Measurements from ENCODE around the gene DCDC2.
"Not testable (repeated sequence)": the region's sequence is repeated elsewhere in the genome, so short reads cannot be mapped to it uniquely, and the experiment has no call there.

Gene DCDC2

GRCh38 chr6:24148684-24149083 lies 209.2 kb downstream of the DCDC2 start:
- no peak for TF ChIP-seq CTCF (IDR thresholded peaks at IDR 0.05; ENCODE audit: control insufficient read depth, extremely low read depth, insufficient read depth)
- no peak for DNase-seq (ENCODE audit: low read depth)
- no peak overlapping the region for H3K4me3 ChIP-seq (ENCODE audit: low read depth, low read length)

DNA sequence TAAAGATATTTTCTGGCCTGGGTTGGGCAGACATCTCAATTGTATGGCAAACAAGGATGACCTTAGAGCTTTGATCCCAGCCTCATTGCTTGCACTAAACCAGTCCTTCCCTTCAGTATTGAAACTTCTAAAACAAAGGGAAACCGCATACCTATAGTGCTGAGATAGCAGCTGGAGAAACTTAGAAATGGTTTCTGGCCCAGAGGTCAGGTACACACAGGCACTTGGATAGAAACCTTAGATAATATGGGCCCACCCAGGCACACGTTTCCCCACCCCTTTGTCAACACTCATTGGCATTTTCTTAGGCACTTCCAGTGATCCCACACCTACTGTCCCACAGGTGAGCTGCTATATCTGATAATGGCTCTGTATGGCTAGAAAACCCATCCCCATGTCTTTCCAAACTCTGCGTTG lies 209.7 kb downstream of the DCDC2 start:
- no peak for TF ChIP-seq CTCF (IDR thresholded peaks at IDR 0.05; ENCODE audit: control insufficient read depth, extremely low read depth, insufficient read depth)
- H3K4me3 ChIP-seq (ENCODE audit: low read depth, low read length): no peak overlapping the region
- DNase-seq (ENCODE audit: low read depth): no peak

DNA sequence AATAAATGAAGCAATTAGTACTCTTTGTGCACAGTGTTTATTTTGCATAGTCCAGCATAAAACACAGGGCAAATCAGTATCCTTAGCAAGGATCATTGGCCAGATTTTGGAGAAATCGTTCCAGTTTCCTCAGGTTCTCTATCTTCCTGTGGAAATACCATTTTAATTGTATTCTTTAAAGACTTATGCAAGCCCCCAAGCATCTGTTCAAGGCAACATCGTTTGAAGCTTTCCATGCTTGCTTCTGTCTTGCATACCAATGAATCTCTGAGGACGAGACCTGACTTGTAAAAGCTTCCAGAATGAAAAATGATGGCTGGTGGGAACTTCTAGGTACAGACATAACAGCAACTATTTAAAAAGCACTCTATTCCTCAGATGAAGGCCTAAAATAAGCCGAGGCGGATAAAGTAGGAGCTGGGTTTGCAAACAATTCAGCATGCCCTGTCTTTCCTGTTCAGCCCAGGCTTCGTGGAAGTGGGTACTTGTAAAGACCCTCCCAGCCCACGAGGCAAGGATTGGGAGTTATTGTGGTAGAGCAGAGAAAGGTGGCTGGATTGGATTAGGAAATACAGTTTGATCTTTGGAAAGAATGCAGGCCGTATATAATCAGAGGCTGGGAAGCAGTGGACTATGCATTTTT lies 210.2 kb downstream of the DCDC2 start:
- TF ChIP-seq CTCF (IDR thresholded peaks at IDR 0.05; ENCODE audit: control insufficient read depth, extremely low read depth, insufficient read depth): no peak
- H3K4me3 ChIP-seq (ENCODE audit: low read depth, low read length): no peak overlapping the region

GRCh38 chr6:24146871-24147270 lies 211.0 kb downstream of the DCDC2 start:
- DNase-seq (ENCODE audit: low read depth): no peak
- TF ChIP-seq CTCF (IDR thresholded peaks at IDR 0.05; ENCODE audit: control insufficient read depth, extremely low read depth, insufficient read depth): no peak
- no peak overlapping the region for H3K4me3 ChIP-seq (ENCODE audit: low read depth, low read length)

More for the DNA sequence above, 210.2 kb downstream of the DCDC2 start:
- no peak for DNase-seq (ENCODE audit: low read depth)

DNA sequence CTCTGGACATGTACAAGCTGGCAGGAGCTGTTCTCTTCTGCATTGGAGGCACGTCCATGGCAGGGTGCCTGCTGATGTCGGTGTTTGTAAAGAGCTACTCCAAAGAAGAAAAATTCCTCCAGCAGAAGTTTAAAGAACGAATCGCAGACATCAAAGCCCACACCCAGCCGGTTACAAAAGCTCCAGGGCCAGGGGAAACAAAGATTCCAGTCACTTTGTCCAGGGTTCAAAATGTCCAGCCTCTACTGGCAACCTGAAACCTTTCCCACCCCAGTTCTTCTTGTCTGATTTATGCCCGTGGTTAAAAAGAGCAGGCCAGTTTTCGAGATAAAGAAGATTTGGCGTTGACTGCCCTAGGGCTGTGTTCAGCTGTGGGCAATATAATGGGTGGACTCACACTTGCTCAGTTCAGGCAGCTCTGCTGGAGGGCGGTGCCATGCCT lies 212.1 kb downstream of the DCDC2 start:
- no peak for DNase-seq (ENCODE audit: low read depth)
- H3K4me3 ChIP-seq (ENCODE audit: low read depth, low read length): no peak overlapping the region
- TF ChIP-seq CTCF (IDR thresholded peaks at IDR 0.05; ENCODE audit: control insufficient read depth, extremely low read depth, insufficient read depth): no peak

GRCh38 chr6:24142733-24143132 lies 215.1 kb downstream of the DCDC2 start:
- H3K4me3 ChIP-seq (ENCODE audit: low read depth, low read length); DNase-seq (ENCODE audit: low read depth): not testable (repeated sequence)

DNA sequence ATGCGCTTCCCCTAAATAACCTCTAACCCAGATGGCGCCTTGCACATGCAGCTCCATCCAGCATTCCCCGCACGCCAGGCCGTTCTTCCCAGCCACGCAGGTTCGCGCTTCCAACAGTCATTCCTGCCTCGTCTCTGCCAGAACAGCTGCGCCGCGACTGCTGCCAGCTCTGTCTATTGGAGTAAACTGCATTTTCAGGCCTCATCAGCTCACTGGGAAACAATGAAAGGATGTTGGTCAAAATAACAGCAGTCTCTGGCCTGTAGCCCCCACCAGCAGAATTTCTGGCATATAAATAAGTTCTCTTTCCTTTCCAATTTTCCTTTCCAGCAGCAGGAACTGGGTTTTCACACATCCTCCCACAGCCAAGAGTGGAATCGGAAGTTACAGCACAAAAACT lies 217.3 kb downstream of the DCDC2 start:
- TF ChIP-seq CTCF (IDR thresholded peaks at IDR 0.05; ENCODE audit: control insufficient read depth, extremely low read depth, insufficient read depth): no peak
- DNase-seq (ENCODE audit: low read depth): no peak
- no peak overlapping the region for H3K4me3 ChIP-seq (ENCODE audit: low read depth, low read length)

Data from LNCaP clone FGC (cell line).